Neural cell (in vitro differentiated cells): ENCODE data around the gene ALDH9A1. TPM values are rescaled to one million over a fixed set of nuclear protein-coding genes. Genes with fewer than 3 reads are reported as not detected.

Source experiments
- H2AFZ ChIP-seq: fragments of 200-600, 300-800 bp; sonication (generic), shearing (Covaris generic); 2 replicates; pipeline ENCODE4 v1.6.0; 2014; ENCODE audit warnings: low read depth, mild to moderate bottlenecking, antibody characterized with exemption, low read length, moderate library complexity
- H3F3A ChIP-seq: fragments of 200-600 bp; shearing (Covaris generic); 2 replicates; pipeline ENCODE4 v1.6.1; 2016; ENCODE audit warnings: mild to moderate bottlenecking, moderate library complexity, mixed read lengths, antibody characterized with exemption, low read length; ENCODE audit not compliant: insufficient read depth, poor library complexity, severe bottlenecking
- H3K27ac ChIP-seq: fragments of 200-600, 300-800 bp; sonication (generic), shearing (Covaris generic); 2 replicates; pipeline ENCODE4 v1.5.1; 2014; ENCODE audit warnings: mild to moderate bottlenecking, low read length, moderate library complexity
- H3K27me3 ChIP-seq: fragments of 300-800, 200-600 bp; sonication (generic), shearing (Covaris generic); 2 replicates; pipeline ENCODE4 v1.6.0; 2014; ENCODE audit warnings: mild to moderate bottlenecking, low read depth, low read length, moderate library complexity; ENCODE audit not compliant: insufficient read depth
- H3K36me3 ChIP-seq: fragments of 300-800, 200-600 bp; sonication (generic), shearing (Covaris generic); 2 replicates; pipeline ENCODE4 v1.5.1; 2014; ENCODE audit warnings: mild to moderate bottlenecking, antibody characterized with exemption, low read length, moderate library complexity; ENCODE audit not compliant: insufficient read depth
- H3K4me2 ChIP-seq: fragments of 300-800, 200-600 bp; sonication (generic), shearing (Covaris generic); 2 replicates; pipeline ENCODE4 v1.6.0; 2014; ENCODE audit warnings: mild to moderate bottlenecking, low read length
- H3K4me3 ChIP-seq: fragments of 300-800, 200-600 bp; sonication (generic), shearing (Covaris generic); 2 replicates; pipeline ENCODE4 v1.5.1; 2014; ENCODE audit warnings: mild to moderate bottlenecking, low read length, moderate library complexity
- H3K79me2 ChIP-seq: fragments of 200-600 bp; shearing (Covaris generic); replicated peaks from 2 replicates; pipeline ENCODE4 v1.6.0; 2014; ENCODE audit warnings: mild to moderate bottlenecking, low read length, moderate library complexity; ENCODE audit not compliant: insufficient read depth
- H3K9ac ChIP-seq: fragments of 300-800, 200-600 bp; sonication (generic), shearing (Covaris generic); 2 replicates; pipeline ENCODE4 v1.6.1; 2016; ENCODE audit warnings: mild to moderate bottlenecking, low read length, mixed read lengths
- H3K9me2 ChIP-seq: fragments of 200-600 bp; shearing (Covaris generic); 2 replicates; pipeline ENCODE4 v1.6.1; 2016; ENCODE audit warnings: mild to moderate bottlenecking, low read length, mixed read lengths; ENCODE audit not compliant: insufficient read depth
- H3K9me3 ChIP-seq: fragments of 200-600, 300-800 bp; sonication (generic), shearing (Covaris generic); 2 replicates; pipeline ENCODE4 v1.6.1; 2016; ENCODE audit warnings: mild to moderate bottlenecking, mixed run types, low read length, moderate library complexity, mixed read lengths
- H4K20me1 ChIP-seq: fragments of 200-600 bp; shearing (Covaris generic); 2 replicates; pipeline ENCODE4 v1.6.1; 2016; ENCODE audit warnings: mild to moderate bottlenecking, mixed run types; ENCODE audit not compliant: insufficient read depth
- CTCF ChIP-seq: fragments of 450-650 bp; IDR thresholded peaks from 2 replicates; pipeline ENCODE4 v1.5.1; 2014; ENCODE audit warnings: antibody characterized with exemption, mild to moderate bottlenecking, moderate library complexity; ENCODE audit not compliant: poor library complexity, severe bottlenecking
- EP300 ChIP-seq: fragments of 450-650 bp; conservative IDR thresholded peaks from 2 replicates; pipeline ENCODE4 v1.6.1; 2014; ENCODE audit warnings: antibody characterized with exemption, mild to moderate bottlenecking, moderate library complexity; ENCODE audit not compliant: poor library complexity, severe bottlenecking
- EZH2 ChIP-seq: fragments of 200-600, 300-800 bp; shearing (Covaris generic), sonication (generic); IDR thresholded peaks from 2 replicates; pipeline ENCODE4 v1.6.1; 2014; ENCODE audit warnings: antibody characterized with exemption, low read length, borderline replicate concordance, mild to moderate bottlenecking; ENCODE audit not compliant: insufficient read depth, poor library complexity, severe bottlenecking
- MXI1 ChIP-seq: fragments of 450-650 bp; conservative IDR thresholded peaks from 2 replicates; pipeline ENCODE4 v1.6.1; 2014; ENCODE audit warnings: antibody characterized with exemption, mild to moderate bottlenecking; ENCODE audit not compliant: poor library complexity, severe bottlenecking
- POLR2AphosphoS5 ChIP-seq: IDR thresholded peaks from 2 replicates; pipeline ENCODE4 v1.6.1; 2012
- RAD21 ChIP-seq: fragments of 450-650 bp; conservative IDR thresholded peaks from 2 replicates; pipeline ENCODE4 v1.6.1; 2014; ENCODE audit warnings: antibody characterized with exemption, mild to moderate bottlenecking, moderate library complexity
- SMC3 ChIP-seq: fragments of 450-650 bp; conservative IDR thresholded peaks from 2 replicates; pipeline ENCODE4 v1.6.1; 2014; ENCODE audit warnings: antibody characterized with exemption, mild to moderate bottlenecking, moderate library complexity; ENCODE audit not compliant: poor library complexity
- TAF1 ChIP-seq: IDR thresholded peaks from 2 replicates; pipeline ENCODE4 v1.6.1; 2012; ENCODE audit warnings: low read depth
- polyA plus RNA-seq: library from polyadenylated mRNA; depleted of rRNA; stranded (reverse); fragments of >200 nt; gene quantifications from 2 replicates; pipeline ENCODE4 v1.2.3, GENCODE V29; 2014
- TF ChIP-seq, protein P1 (sequence below): IDR thresholded peaks from 2 replicates; pipeline ENCODE4 v1.6.1; 2012; ENCODE audit warnings: borderline replicate concordance

Gene ALDH9A1
- polyA plus RNA-seq, 1 donor from 2014 or later, result 25.5 TPM

GRCh38 chr1:165637427-165637826 lies 60.9 kb downstream of the ALDH9A1 start:
- no peak overlapping the region for H3K4me3 ChIP-seq
- no peaks in the 10 kb centered on the region for H3F3A ChIP-seq
- no peaks in the 10 kb centered on the region for H3K27me3 ChIP-seq
- H3K36me3 ChIP-seq, result no peaks in the 10 kb centered on the region
- H3K9me2 ChIP-seq, result no peaks in the 10 kb centered on the region
- no peaks in the 10 kb centered on the region for H3K9me3 ChIP-seq
- H2AFZ ChIP-seq, result no peak overlapping the region
- no peak overlapping the region for H3K4me2 ChIP-seq
- no peaks in the 10 kb centered on the region for H4K20me1 ChIP-seq
- H3K9ac ChIP-seq, result no peak overlapping the region
- TF ChIP-seq CTCF, result no peak
- no peak for TF ChIP-seq RAD21
- TF ChIP-seq, protein P1, sequence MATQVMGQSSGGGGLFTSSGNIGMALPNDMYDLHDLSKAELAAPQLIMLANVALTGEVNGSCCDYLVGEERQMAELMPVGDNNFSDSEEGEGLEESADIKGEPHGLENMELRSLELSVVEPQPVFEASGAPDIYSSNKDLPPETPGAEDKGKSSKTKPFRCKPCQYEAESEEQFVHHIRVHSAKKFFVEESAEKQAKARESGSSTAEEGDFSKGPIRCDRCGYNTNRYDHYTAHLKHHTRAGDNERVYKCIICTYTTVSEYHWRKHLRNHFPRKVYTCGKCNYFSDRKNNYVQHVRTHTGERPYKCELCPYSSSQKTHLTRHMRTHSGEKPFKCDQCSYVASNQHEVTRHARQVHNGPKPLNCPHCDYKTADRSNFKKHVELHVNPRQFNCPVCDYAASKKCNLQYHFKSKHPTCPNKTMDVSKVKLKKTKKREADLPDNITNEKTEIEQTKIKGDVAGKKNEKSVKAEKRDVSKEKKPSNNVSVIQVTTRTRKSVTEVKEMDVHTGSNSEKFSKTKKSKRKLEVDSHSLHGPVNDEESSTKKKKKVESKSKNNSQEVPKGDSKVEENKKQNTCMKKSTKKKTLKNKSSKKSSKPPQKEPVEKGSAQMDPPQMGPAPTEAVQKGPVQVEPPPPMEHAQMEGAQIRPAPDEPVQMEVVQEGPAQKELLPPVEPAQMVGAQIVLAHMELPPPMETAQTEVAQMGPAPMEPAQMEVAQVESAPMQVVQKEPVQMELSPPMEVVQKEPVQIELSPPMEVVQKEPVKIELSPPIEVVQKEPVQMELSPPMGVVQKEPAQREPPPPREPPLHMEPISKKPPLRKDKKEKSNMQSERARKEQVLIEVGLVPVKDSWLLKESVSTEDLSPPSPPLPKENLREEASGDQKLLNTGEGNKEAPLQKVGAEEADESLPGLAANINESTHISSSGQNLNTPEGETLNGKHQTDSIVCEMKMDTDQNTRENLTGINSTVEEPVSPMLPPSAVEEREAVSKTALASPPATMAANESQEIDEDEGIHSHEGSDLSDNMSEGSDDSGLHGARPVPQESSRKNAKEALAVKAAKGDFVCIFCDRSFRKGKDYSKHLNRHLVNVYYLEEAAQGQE, result no peak
- no peak for TF ChIP-seq SMC3
- TF ChIP-seq EZH2, result no peak
- H3K27ac ChIP-seq, result no peak overlapping the region
- H3K79me2 ChIP-seq, result peaks cover 5% of the 10 kb centered on the region

DNA sequence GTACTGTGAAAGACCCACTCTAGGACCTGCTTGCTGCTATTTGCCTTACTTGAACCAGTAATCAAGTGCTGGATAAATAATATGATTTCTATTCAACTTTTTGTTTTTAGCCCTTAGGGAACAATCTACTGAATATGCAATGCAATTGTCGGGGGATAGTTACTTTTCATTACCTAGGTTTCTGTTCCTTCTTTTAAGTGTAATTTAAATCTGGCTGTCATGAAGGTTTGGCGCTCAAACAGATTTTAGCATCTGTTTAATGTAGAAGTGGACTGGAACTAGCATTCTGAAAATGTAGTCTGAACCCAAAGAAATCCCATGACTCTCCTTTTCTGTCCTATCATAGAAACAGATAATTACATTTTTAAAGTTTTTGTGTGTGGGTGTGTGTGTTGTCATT lies 62.5 kb downstream of the ALDH9A1 start:
- H3K4me3 ChIP-seq, result no peak overlapping the region
- peaks cover 5% of the 10 kb centered on the region for H3K79me2 ChIP-seq
- TF ChIP-seq, protein P1, result no peak
- TF ChIP-seq TAF1 (no peak), POLR2AphosphoS5 (no peak), SMC3 (no peak), EZH2 (no peak), EP300 (no peak), MXI1 (no peak), CTCF (no peak), RAD21 (no peak)
- H3K4me2 ChIP-seq, result no peak overlapping the region
- no peaks in the 10 kb centered on the region for H3K9me2 ChIP-seq
- H2AFZ ChIP-seq, result no peak overlapping the region
- H3K27me3 ChIP-seq, result no peaks in the 10 kb centered on the region
- H3K9me3 ChIP-seq, result no peaks in the 10 kb centered on the region
- H3K27ac ChIP-seq, result no peak overlapping the region
- H3K36me3 ChIP-seq, result no peaks in the 10 kb centered on the region
- no peak overlapping the region for H3K9ac ChIP-seq
- H3F3A ChIP-seq, result no peaks in the 10 kb centered on the region
- H4K20me1 ChIP-seq, result no peaks in the 10 kb centered on the region
